ENCODE data around the gene POR.
A peak's percentile ranks its signal among the peaks of the same experiment; 100 is the strongest.

The POR gene

GRCh38 chr7:75868153-75868552, 46.8 kb upstream of the POR start:
- H2BK12ac ChIP-seq (ENCODE audit: low read length) = no peak overlapping the region
- H4K8ac ChIP-seq (ENCODE audit: low read depth, low read length) = no peak overlapping the region
- no peak overlapping the region for H3K4me2 ChIP-seq (ENCODE audit: insufficient read depth, low read length, poor library complexity, severe bottlenecking)
- no peak overlapping the region for H2BK5ac ChIP-seq (ENCODE audit: low read length)
- H3K9me3 ChIP-seq (replicated peaks in 1 of 2; ENCODE audit: control insufficient read depth in 2 of 2, insufficient read depth in 1 of 2, low read depth in 1 of 2, low read length in 2 of 2) = no peaks in the 10 kb centered on the region
- no peak overlapping the region for H3K4me3 ChIP-seq (ENCODE audit: low read length in 2 of 2)
- no peak overlapping the region for H2BK15ac ChIP-seq (ENCODE audit: low read length)
- no peak overlapping the region for H3K23ac ChIP-seq (ENCODE audit: low read depth, low read length, poor library complexity)
- no peak for DNase-seq (ENCODE audit: low spot score)
- no peak overlapping the region for H2AFZ ChIP-seq (ENCODE audit: low read length)
- H4K91ac ChIP-seq (ENCODE audit: low read depth, low read length, poor library complexity) = no peak overlapping the region
- WGBS, 2 donors (ENCODE audit: extremely low coverage in 2 of 2, insufficient read length in 2 of 2, insufficient replicate concordance in 1 of 2) = no CpG with 5 or more reads among the region's 2 CpGs
- no peaks in the 10 kb centered on the region for H3K36me3 ChIP-seq (replicated peaks in 1 of 2; ENCODE audit: control insufficient read depth in 2 of 2, insufficient read depth in 2 of 2, low read length in 2 of 2)
- H3K4ac ChIP-seq (ENCODE audit: low read length) = no peak overlapping the region
- H3K4me1 ChIP-seq (ENCODE audit: control insufficient read depth in 2 of 2, insufficient read depth in 1 of 2, low read depth in 1 of 2, low read length in 2 of 2) = peaks cover 0 to 5% of the 10 kb centered on the region in 2 donors
- H3K27ac ChIP-seq (replicated peaks; ENCODE audit: low read length) = no peak overlapping the region
- no peak overlapping the region for H2BK120ac ChIP-seq (ENCODE audit: low read depth, low read length)
- H3K79me1 ChIP-seq (ENCODE audit: low read depth, low read length) = no peaks in the 10 kb centered on the region
- no peak overlapping the region for H3K9ac ChIP-seq (ENCODE audit: low read depth, low read length, poor library complexity)
- H3K18ac ChIP-seq (ENCODE audit: low read length) = no peak overlapping the region
- no peak overlapping the region for H2AK5ac ChIP-seq (ENCODE audit: low read depth, low read length)
- no peak overlapping the region for H3K14ac ChIP-seq (ENCODE audit: low read length)
- H3K27me3 ChIP-seq (ENCODE audit: control insufficient read depth in 3 of 3, insufficient read depth in 3 of 3, low read depth in 1 of 3, low read length in 3 of 3) = no peaks in the 10 kb centered on the region

DNA sequence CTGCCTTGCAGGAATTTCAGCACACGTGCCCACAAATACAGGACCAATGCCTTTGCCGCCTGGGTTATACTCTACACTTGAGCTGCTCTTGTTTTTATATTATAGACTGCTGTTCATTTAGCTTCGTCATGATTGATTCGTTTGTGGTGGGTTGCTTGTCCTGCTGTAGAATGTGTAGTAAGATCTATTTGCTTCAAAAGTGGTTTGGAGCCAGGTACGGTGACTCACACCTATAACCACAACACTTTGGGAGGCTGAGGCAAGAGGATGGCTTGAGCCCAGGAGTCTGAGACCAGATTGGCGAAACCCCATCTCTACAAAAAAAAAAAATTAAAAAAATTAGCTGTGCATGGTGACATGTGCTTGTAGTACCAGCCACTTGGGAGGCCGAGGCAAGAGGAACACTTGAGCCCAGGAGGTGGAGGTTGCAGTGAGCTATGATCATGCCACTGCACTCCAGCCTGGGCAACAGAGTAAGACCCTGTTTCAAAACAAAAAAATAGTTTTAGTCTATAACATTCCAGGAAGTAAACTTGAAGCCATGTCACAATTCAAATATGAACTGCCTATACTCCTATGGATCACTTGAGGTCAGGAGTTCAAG, 45.1 kb upstream of the POR start:
- Histone ChIP-seq H3K79me1 (ENCODE audit: low read depth, low read length) (no peaks in the 10 kb centered on the region), H3K27me3 (ENCODE audit: control insufficient read depth in 3 of 3, insufficient read depth in 3 of 3, low read depth in 1 of 3, low read length in 3 of 3) (no peaks in the 10 kb centered on the region), H3K4me3 (ENCODE audit: low read length in 2 of 2) (no peak overlapping the region), H3K9me3 (replicated peaks in 1 of 2; ENCODE audit: control insufficient read depth in 2 of 2, insufficient read depth in 1 of 2, low read depth in 1 of 2, low read length in 2 of 2) (no peaks in the 10 kb centered on the region), H3K9ac (ENCODE audit: low read depth, low read length, poor library complexity) (no peak overlapping the region), H3K23ac (ENCODE audit: low read depth, low read length, poor library complexity) (no peak overlapping the region), H2BK120ac (ENCODE audit: low read depth, low read length) (no peak overlapping the region), H2AK5ac (ENCODE audit: low read depth, low read length) (no peak overlapping the region), H3K27ac (replicated peaks; ENCODE audit: low read length) (no peak overlapping the region), H4K91ac (ENCODE audit: low read depth, low read length, poor library complexity) (no peak overlapping the region), H4K8ac (ENCODE audit: low read depth, low read length) (no peak overlapping the region), H2BK5ac (ENCODE audit: low read length) (no peak overlapping the region), H2BK15ac (ENCODE audit: low read length) (no peak overlapping the region), H3K14ac (ENCODE audit: low read length) (no peak overlapping the region), H3K4ac (ENCODE audit: low read length) (no peak overlapping the region), H2AFZ (ENCODE audit: low read length) (no peak overlapping the region), H3K4me1 (ENCODE audit: control insufficient read depth in 2 of 2, insufficient read depth in 1 of 2, low read depth in 1 of 2, low read length in 2 of 2) (peaks cover 0 to 5% of the 10 kb centered on the region in 2 donors), H3K4me2 (ENCODE audit: insufficient read depth, low read length, poor library complexity, severe bottlenecking) (no peak overlapping the region), H2BK12ac (ENCODE audit: low read length) (no peak overlapping the region), H3K18ac (ENCODE audit: low read length) (no peak overlapping the region), H3K36me3 (replicated peaks in 1 of 2; ENCODE audit: control insufficient read depth in 2 of 2, insufficient read depth in 2 of 2, low read length in 2 of 2) (no peaks in the 10 kb centered on the region)
- no peak for DNase-seq (ENCODE audit: low spot score)
- WGBS, 2 donors (ENCODE audit: extremely low coverage in 2 of 2, insufficient read length in 2 of 2, insufficient replicate concordance in 1 of 2) = no CpG with 5 or more reads among the region's 7 CpGs

GRCh38 chr7:75870557-75871161, 44.3 kb upstream of the POR start:
- Histone ChIP-seq H3K9ac (ENCODE audit: low read depth, low read length, poor library complexity) (no peak overlapping the region), H2BK12ac (ENCODE audit: low read length) (no peak overlapping the region), H3K4me2 (ENCODE audit: insufficient read depth, low read length, poor library complexity, severe bottlenecking) (no peak overlapping the region), H2BK15ac (ENCODE audit: low read length) (no peak overlapping the region), H4K8ac (ENCODE audit: low read depth, low read length) (no peak overlapping the region), H3K36me3 (replicated peaks in 1 of 2; ENCODE audit: control insufficient read depth in 2 of 2, insufficient read depth in 2 of 2, low read length in 2 of 2) (no peaks in the 10 kb centered on the region), H4K91ac (ENCODE audit: low read depth, low read length, poor library complexity) (no peak overlapping the region), H3K4ac (ENCODE audit: low read length) (no peak overlapping the region), H3K18ac (ENCODE audit: low read length) (no peak overlapping the region), H3K4me1 (ENCODE audit: control insufficient read depth in 2 of 2, insufficient read depth in 1 of 2, low read depth in 1 of 2, low read length in 2 of 2) (peaks cover 0 to 5% of the 10 kb centered on the region in 2 donors), H2AFZ (ENCODE audit: low read length) (no peak overlapping the region), H3K23ac (ENCODE audit: low read depth, low read length, poor library complexity) (no peak overlapping the region), H2BK120ac (ENCODE audit: low read depth, low read length) (no peak overlapping the region), H3K27ac (replicated peaks; ENCODE audit: low read length) (no peak overlapping the region), H3K14ac (ENCODE audit: low read length) (no peak overlapping the region), H3K27me3 (ENCODE audit: control insufficient read depth in 3 of 3, insufficient read depth in 3 of 3, low read depth in 1 of 3, low read length in 3 of 3) (no peaks in the 10 kb centered on the region), H2BK5ac (ENCODE audit: low read length) (no peak overlapping the region), H3K4me3 (ENCODE audit: low read length in 2 of 2) (no peak overlapping the region), H2AK5ac (ENCODE audit: low read depth, low read length) (no peak overlapping the region), H3K9me3 (replicated peaks in 1 of 2; ENCODE audit: control insufficient read depth in 2 of 2, insufficient read depth in 1 of 2, low read depth in 1 of 2, low read length in 2 of 2) (no peaks in the 10 kb centered on the region), H3K79me1 (ENCODE audit: low read depth, low read length) (no peaks in the 10 kb centered on the region)
- no peak for DNase-seq (ENCODE audit: low spot score)
- WGBS, 2 donors (ENCODE audit: extremely low coverage in 2 of 2, insufficient read length in 2 of 2, insufficient replicate concordance in 1 of 2) = no CpG with 5 or more reads among the region's 9 CpGs

DNA sequence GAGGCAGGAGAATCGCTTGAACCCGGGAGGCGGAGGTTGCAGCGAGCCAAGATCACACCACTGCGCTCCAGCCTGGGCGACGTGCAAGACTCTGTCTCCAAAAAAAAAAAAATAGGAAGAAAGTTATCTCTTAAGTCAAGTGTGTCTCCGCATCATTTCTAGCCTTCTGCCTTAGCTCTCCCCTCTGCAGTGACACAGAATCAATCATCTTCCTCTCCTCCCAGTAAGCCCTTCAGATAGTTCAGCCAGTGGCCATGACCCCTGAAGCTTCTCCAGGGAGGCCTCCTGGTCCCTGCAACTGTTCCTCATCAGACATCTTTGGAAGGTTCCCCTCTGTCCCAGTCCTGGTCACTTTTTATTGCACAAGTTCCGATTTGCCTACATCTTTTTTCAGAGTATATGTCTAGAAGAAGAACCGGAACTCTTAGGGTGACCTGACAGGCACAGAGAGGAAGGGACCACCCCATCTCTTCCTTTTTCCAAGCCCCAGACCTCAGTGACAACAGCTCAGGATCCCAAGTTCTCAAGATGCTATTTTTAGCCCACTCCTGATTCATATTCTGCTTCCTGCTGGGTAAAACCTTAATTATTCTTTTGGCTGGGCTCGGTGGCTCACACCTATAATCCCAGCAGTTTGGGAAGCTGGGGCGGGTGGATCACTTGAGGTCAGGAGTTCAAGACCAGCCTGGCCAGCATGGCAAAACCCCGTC, 42.7 kb upstream of the POR start:
- Histone ChIP-seq H3K18ac (ENCODE audit: low read length) (no peak overlapping the region), H3K79me1 (ENCODE audit: low read depth, low read length) (no peaks in the 10 kb centered on the region), H3K4me3 (ENCODE audit: low read length in 2 of 2) (no peak overlapping the region), H3K9ac (ENCODE audit: low read depth, low read length, poor library complexity) (no peak overlapping the region), H2BK12ac (ENCODE audit: low read length) (no peak overlapping the region), H3K27me3 (ENCODE audit: control insufficient read depth in 3 of 3, insufficient read depth in 3 of 3, low read depth in 1 of 3, low read length in 3 of 3) (no peaks in the 10 kb centered on the region), H2AFZ (ENCODE audit: low read length) (peak overlapping the region; percentile 73), H4K8ac (ENCODE audit: low read depth, low read length) (no peak overlapping the region), H2AK5ac (ENCODE audit: low read depth, low read length) (no peak overlapping the region), H2BK15ac (ENCODE audit: low read length) (no peak overlapping the region), H3K27ac (replicated peaks; ENCODE audit: low read length) (no peak overlapping the region), H3K4me1 (ENCODE audit: control insufficient read depth in 2 of 2, insufficient read depth in 1 of 2, low read depth in 1 of 2, low read length in 2 of 2) (no peaks in the 10 kb centered on the region), H3K4ac (ENCODE audit: low read length) (no peak overlapping the region), H3K4me2 (ENCODE audit: insufficient read depth, low read length, poor library complexity, severe bottlenecking) (no peak overlapping the region), H3K23ac (ENCODE audit: low read depth, low read length, poor library complexity) (no peak overlapping the region), H2BK120ac (ENCODE audit: low read depth, low read length) (no peak overlapping the region), H3K14ac (ENCODE audit: low read length) (no peak overlapping the region), H3K36me3 (replicated peaks in 1 of 2; ENCODE audit: control insufficient read depth in 2 of 2, insufficient read depth in 2 of 2, low read length in 2 of 2) (no peaks in the 10 kb centered on the region), H4K91ac (ENCODE audit: low read depth, low read length, poor library complexity) (no peak overlapping the region), H3K9me3 (replicated peaks in 1 of 2; ENCODE audit: control insufficient read depth in 2 of 2, insufficient read depth in 1 of 2, low read depth in 1 of 2, low read length in 2 of 2) (no peaks in the 10 kb centered on the region), H2BK5ac (ENCODE audit: low read length) (no peak overlapping the region)
- WGBS, 2 donors (ENCODE audit: extremely low coverage in 2 of 2, insufficient read length in 2 of 2, insufficient replicate concordance in 1 of 2) = no CpG with 5 or more reads among the region's 13 CpGs
- DNase-seq (ENCODE audit: low spot score) = no peak

Measured in neuronal stem cell (in vitro differentiated cells).